ENCODE results near the gene GLS. TPM values are rescaled to one million over a fixed set of nuclear protein-coding genes. Genes with fewer than 3 reads are reported as not detected.

GLS gene
- total and polyA plus RNA-seq, 2 of the 13 experiments (the other 11 are each of a cell fraction or from before 2014, with no cell fraction given), result 78.6 to 183 TPM

GRCh38 chr2:191013932-191014652 lies 133.5 kb downstream of the GLS start, which contains the start of gene STAT1 (continued):
- no peak for TF ChIP-seq LRRFIP1 (CRISPR knock-in tag; conservative IDR thresholded peaks at IDR 0.05)
- peak; percentile 97 for TF ChIP-seq ZNF605 (CRISPR knock-in tag; IDR thresholded peaks at IDR 0.05)
- TF ChIP-seq FUBP1 (CRISPR knock-in tag; IDR thresholded peaks at IDR 0.05; ENCODE audit: borderline replicate concordance), result peak; percentile 66; the same call in 1 of the 2 replicates
- no peak; the same call in 1 of the 2 replicates for TF ChIP-seq HOXD1 (CRISPR knock-in tag; IDR thresholded peaks at IDR 0.05)
- peak; percentile 51; the same call in 1 of the 2 replicates for TF ChIP-seq RFX3 (CRISPR knock-in tag; IDR thresholded peaks at IDR 0.05)
- TF ChIP-seq ZNF24 (IDR thresholded peaks at IDR 0.05), result no peak
- TF ChIP-seq RNF2 (conservative IDR thresholded peaks at IDR 0.05; ENCODE audit: low read depth), result peak; percentile 93; the same call in 1 of the 2 replicates
- peak; percentile 90 for TF ChIP-seq ZNF121 (CRISPR knock-in tag; IDR thresholded peaks at IDR 0.05)
- no peak for TF ChIP-seq TEF (CRISPR knock-in tag; IDR thresholded peaks at IDR 0.05)
- no peak for TF ChIP-seq SYNCRIP (IDR thresholded peaks at IDR 0.05; ENCODE audit: insufficient read depth, low read depth, low read length)
- peak; percentile 91 for TF ChIP-seq HOXA3 (CRISPR knock-in tag; IDR thresholded peaks at IDR 0.05)
- peak; percentile 91 for TF ChIP-seq ZBTB44 (CRISPR knock-in tag; IDR thresholded peaks at IDR 0.05)
- TF ChIP-seq ZSCAN25 (CRISPR knock-in tag; IDR thresholded peaks at IDR 0.05), result peak; percentile 69; the same call in 1 of the 2 replicates
- no peak for TF ChIP-seq PRDM15 (CRISPR knock-in tag; IDR thresholded peaks at IDR 0.05)
- TF ChIP-seq THYN1 (CRISPR knock-in tag; IDR thresholded peaks at IDR 0.05; ENCODE audit: borderline replicate concordance, low read depth), result no peak
- peak; percentile 84; the same call in 1 of the 2 replicates for TF ChIP-seq NR1H2 (CRISPR knock-in tag; IDR thresholded peaks at IDR 0.05; ENCODE audit: borderline replicate concordance, low read depth)
- peak; percentile 91; the same call in 1 of the 2 replicates for TF ChIP-seq ZNF335 (CRISPR knock-in tag; IDR thresholded peaks at IDR 0.05)
- TF ChIP-seq CENPX (CRISPR knock-in tag; IDR thresholded peaks at IDR 0.05), result no peak
- TF ChIP-seq FOXC1 (CRISPR knock-in tag; IDR thresholded peaks at IDR 0.05; ENCODE audit: borderline replicate concordance), result peak; percentile 93

Data from HepG2 (cell line).